Measurements from ENCODE around the gene TRAF2.

TRAF2 gene

GRCh38 chr9:136915632-136916329 is 29.5 kb downstream of the TRAF2 start:
- DNase-seq = no peak

GRCh38 chr9:136916330-136917184 is 30.2 kb downstream of the TRAF2 start:
- no peak for DNase-seq

GRCh38 chr9:136917902-136918301 is 31.6 kb downstream of the TRAF2 start:
- no peak for DNase-seq

DNA sequence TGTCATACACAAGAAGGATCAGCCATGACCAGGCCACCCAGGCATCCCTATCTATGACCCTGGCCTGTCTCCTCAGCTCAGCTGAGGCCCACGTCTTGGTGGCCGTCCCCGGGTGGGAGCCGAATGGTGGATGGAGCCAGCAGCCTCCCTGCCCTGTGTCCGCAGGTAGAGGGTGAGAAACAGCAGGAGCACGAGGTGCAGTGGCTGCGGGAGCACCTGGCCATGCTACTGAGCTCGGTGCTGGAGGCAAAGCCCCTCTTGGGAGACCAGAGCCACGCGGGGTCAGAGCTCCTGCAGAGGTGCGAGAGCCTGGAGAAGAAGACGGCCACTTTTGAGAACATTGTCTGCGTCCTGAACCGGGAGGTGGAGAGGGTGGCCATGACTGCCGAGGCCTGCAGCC is 33.8 kb downstream of the TRAF2 start:
- DNase-seq = no peak

- DNase-seq = no peak
These were observed 34.5 kb downstream of the TRAF2 start for GRCh38 chr9:136920734-136921231.

DNA sequence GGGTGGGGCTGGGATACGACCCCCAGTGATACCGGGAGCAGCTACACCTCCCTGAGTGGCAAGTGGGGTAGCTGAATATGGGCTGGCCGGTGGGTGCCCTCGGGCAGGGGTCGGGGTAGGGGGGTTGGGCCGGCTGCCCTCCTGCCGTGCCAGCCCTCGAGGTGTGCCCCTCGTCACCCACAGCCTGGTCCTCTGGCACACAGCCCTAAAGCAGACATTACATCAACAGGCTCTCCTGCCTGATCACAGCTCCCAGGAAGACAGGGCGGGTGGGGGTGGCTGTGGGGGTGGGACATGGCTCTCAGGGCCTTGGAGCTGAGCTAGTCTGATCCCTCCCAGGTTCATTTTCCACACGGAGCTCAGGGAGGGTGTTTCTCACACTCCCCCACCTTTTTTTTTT is 35.0 kb downstream of the TRAF2 start:
- DNase-seq = no peak

- DNase-seq = no peak
These were observed 35.4 kb downstream of the TRAF2 start for GRCh38 chr9:136921718-136922117.

DNA sequence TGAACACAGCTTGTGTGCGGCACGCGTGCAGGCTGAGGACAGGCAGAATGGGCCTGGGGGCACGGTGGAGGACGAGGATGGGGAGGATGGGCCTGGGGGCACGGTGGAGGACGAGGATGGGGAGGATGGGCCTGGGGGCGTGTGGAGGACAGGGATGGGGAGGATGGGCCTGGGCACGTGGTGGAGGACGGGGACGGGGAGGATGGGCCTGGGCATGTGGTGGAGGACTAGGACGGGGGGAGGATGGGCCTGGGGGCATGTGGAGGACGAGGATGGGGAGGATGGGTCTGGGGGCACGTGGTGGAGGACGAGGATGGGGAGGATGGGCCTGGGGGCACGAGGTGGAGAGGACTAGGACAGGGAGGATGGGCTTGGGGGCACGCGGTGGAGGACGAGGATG is 36.2 kb downstream of the TRAF2 start:
- DNase-seq = no peak

- DNase-seq = no peak
These were observed 37.6 kb downstream of the TRAF2 start for GRCh38 chr9:136923881-136924280.

DNA sequence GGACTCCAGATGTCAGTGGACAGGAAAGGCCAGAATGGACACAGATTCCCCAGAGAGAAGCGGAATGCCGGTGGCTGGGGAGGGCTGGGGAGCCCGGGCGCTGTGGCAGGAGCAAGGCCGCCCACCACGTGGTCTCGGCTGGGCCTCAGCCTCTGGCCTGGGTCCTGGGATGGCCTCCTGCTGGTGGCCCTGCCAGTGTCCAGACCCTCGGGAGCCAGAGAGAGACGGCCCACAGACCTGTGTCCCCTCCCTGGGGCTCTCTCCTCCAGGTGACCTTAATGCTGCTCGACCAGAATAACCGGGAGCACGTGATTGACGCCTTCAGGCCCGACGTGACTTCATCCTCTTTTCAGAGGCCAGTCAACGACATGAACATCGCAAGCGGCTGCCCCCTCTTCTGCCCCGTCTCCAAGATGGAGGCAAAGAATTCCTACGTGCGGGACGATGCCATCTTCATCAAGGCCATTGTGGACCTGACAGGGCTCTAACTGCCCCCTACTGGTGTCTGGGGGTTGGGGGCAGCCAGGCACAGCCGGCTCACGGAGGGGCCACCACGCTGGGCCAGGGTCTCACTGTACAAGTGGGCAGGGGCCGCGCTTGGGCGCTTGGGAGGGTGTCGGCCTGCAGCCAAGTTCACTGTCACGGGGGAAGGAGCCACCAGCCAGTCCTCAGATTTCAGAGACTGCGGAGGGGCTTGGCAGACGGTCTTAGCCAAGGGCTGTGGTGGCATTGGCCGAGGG is 39.3 kb downstream of the TRAF2 start:
- DNase-seq = peak; percentile 42

DNA sequence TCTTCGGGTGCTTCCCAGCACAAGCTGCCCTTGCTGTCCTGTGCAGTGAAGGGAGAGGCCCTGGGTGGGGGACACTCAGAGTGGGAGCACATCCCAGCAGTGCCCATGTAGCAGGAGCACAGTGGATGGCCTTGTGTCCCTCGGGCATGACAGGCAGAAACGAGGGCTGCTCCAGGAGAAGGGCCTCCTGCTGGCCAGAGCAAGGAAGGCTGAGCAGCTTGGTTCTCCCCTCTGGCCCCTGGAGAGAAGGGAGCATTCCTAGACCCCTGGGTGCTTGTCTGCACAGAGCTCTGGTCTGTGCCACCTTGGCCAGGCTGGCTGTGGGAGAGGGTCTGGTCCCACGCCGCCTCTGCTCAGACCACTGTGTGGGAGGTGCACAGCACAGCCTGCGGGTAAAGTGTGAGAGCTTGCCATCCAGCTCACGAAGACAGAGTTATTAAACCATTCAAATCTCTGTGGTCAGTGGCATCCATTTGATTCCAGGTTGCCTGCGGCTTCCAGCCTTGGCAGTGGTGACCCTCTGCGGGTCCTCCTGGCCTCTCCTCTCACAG is 39.9 kb downstream of the TRAF2 start:
- no peak for DNase-seq

DNA sequence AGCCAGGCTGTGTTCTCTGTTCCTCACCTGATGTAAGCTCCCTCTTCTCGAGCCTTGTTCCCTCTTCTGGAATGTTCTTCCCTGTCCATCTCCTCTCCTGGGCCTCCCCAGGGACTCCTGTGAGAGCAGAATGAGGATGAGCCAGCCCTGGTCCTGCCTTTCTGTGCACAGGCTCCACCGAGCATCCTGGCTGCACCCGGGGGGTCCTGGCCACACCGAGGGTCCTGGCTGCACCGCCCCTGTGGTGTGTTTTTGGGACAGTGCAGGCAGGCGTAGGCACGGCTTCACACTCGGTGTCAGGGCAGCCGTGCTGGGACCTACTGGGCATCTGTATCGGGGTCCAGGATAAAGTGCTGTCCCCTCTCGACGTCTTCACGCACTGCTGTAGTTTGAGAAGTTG is 40.4 kb downstream of the TRAF2 start:
- no peak for DNase-seq

GRCh38 chr9:136927343-136928271 is 41.3 kb downstream of the TRAF2 start:
- DNase-seq = no peak

GRCh38 chr9:136928591-136928990 is 42.3 kb downstream of the TRAF2 start:
- no peak for DNase-seq

GRCh38 chr9:136930014-136930413 is 43.7 kb downstream of the TRAF2 start:
- DNase-seq = no peak

DNA sequence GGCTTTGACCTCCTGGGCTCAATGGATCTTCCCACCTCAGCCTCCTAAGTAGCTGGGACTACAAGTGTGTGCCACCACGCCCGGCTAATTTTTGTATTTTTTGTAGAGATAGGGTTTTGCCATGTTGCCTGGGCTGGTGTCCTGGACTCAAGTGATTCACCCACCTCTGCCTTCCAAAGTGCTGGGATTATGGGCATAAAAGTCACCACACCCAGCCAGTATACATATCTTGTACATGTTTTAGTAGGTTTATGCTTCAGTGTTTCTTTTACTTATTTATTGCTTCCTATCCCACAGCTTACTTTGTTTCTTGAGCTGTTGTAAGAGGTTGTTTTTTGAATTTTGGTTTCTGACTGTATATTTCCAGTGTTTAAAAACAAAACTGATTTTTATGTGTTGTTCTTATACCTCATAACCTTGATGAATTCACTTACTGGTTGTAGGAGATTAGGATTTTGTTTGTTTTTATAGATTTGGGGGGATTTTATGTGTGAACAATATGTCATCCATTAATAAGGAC is 45.4 kb downstream of the TRAF2 start:
- DNase-seq = no peak

DNA sequence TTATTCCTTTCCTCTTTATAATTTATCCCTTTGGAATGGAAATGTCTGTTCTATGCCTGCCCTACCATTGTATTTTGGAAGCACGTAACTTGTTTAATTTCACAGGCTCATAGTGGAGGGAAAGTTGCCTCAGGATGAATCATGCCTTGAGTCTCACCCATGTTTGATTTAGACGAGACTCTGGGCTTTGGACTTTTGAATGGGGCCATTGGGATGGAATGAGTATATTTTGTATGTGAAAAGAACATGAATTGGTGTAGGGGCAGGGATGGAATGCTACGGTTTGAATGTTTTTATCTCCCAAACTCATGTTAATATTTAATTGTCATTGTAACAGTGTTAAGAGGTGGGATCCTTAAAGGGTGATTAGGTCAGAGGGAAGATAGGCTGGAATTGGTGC is 48.0 kb downstream of the TRAF2 start:
- no peak for DNase-seq

GRCh38 chr9:136935651-136936050 is 49.3 kb downstream of the TRAF2 start:
- no peak for DNase-seq

DNA sequence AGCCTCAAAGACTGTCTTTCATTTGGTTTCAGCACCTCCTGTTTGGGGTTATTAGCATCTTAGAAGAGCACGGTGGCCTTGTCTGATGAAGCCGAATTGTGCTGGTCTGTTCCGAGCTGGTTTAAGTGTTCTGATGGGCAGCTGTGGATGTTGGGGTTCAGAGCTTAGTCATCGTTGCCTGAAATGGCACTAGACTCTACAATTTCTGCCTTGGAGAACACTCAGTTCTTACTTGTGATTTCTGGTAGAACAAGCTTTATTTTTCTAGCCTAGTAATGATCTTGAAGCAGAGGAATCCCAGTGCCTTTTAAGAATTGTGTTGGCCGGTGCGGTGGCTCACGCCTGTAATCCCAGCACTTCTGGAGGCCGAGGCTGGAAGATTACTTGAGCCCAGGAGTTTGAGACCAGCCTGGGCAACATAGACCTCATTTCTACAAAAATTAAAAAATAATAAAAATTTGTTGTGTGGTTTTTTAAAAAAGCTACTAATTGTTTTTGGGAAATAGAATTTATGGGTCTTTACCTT is 50.4 kb downstream of the TRAF2 start:
- peak; percentile 19 for DNase-seq

GRCh38 chr9:136937186-136938001 is 51.1 kb downstream of the TRAF2 start:
- DNase-seq = peak; percentile 38
